IPS-18c (cell line): ENCODE data around the gene TSNAXIP1.
A peak's percentile ranks its signal among the peaks of the same experiment; 100 is the strongest.

Experiments used
- H3K4me3 ChIP-seq: 2 replicates; pipeline ENCODE4 v1.7.0; 2013; ENCODE audit warnings: low read depth, mild to moderate bottlenecking, low read length, moderate library complexity; ENCODE audit not compliant: insufficient read depth
- H3K9me3 ChIP-seq: one replicate; pipeline ENCODE4 v1.6.1; 2013; ENCODE audit warnings: mild to moderate bottlenecking, low read length, moderate library complexity; ENCODE audit not compliant: control insufficient read depth, insufficient read depth

The TSNAXIP1 gene

DNA sequence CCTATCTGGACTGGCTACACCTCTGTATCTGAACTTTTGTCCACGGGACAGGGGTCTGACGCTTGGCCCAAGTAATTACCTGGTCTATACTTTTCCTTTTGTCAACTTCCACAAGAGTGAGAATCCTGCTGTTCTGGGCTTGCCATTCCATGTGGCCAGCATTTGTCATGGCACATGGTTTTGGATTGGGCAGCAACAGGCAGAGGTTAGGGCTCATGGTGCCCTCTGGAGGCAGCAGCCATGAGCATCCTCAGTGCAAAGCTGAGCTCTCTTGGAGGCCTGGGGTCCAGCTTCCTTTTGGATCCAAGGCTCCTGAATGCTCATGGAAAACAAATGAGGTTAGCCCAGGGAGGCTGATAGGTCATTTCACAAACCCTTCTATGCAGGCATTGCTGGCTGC lies 58.6 kb downstream of the TSNAXIP1 start:
- H3K9me3 ChIP-seq, result no peaks in the 10 kb centered on the region
- no peak overlapping the region for H3K4me3 ChIP-seq

DNA sequence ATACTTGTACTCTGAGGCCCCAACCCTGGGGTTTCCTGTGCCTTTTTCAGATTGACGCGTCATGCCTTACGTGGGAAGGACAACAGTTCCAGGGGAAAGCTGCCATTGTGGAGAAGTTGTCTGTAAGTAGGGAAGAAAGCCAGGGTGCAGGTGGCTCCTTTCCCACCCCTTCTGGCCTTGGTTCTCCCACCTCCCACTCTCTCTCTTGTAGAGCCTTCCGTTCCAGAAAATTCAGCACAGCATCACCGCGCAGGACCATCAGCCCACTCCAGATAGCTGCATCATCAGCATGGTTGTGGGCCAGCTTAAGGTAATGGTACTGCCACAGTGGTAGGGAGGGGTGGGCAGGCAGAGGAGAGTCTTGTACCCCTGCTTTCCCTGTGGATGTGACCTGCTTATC lies 61.6 kb downstream of the TSNAXIP1 start:
- no peak overlapping the region for H3K4me3 ChIP-seq
- no peaks in the 10 kb centered on the region for H3K9me3 ChIP-seq

DNA sequence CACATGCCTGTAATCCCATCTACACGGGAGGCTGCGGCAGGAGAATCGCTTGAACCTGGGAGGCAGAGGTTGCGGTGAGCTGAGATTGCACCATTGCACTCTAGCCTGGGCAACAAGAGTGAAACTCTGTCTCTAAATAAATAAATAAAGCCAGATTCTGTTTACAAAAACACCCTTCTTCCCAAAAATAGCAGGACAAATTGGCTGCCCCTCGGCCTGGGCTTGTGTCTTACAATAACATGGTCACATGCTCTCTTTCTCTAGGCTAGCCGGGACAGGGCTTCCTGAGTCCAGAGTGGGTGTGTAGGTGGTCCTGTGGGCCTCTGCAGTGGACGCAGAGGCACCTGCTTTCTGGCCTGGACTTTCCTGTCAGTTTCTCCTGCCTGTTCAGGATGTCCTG lies 63.0 kb downstream of the TSNAXIP1 start:
- no peak overlapping the region for H3K4me3 ChIP-seq
- H3K9me3 ChIP-seq, result no peaks in the 10 kb centered on the region

DNA sequence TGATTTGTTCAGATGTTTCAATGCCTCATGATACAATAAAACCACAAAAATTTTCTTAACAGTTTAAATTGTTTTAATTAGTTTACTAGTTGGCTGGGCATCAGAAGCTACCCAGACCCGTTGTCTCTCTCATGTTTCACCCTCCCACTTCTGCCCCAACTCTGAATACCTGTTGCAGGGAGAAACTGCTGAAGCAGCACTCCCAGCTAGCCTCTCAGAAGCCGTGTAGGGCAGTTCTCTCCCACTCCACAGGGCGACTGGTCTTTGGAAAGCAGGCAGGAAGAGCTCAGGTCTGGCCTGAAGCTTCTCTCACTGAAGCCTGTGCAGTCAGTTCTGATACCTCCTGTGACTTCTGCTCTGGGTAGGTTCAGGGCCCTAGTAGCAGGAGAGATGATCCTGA lies 64.6 kb downstream of the TSNAXIP1 start:
- H3K9me3 ChIP-seq, result no peaks in the 10 kb centered on the region
- H3K4me3 ChIP-seq, result no peak overlapping the region

DNA sequence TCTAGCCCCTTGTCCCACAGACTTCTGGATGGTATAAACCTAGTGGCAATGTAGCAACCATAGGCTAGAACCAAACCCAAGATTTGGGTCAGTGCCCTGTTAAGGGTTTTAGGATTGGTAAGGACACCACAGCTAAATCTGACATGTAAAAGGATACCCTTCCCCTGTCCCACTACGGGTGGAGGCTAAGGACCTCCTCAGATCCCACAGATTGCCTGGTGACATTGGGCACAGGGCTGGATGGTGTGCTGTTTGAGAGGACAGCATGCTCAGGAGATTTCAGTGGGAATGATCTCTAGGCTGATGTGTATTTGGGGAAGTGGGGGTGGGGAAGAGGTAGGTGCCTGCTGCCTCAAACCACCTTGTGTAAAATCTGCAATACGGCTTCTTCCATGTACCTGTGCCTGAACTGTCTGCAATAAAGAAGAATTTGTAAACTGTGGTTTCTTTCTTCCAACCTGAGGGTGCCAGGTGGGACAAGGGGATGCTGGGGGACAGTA lies 65.5 kb downstream of the TSNAXIP1 start:
- H3K9me3 ChIP-seq, result no peaks in the 10 kb centered on the region
- H3K4me3 ChIP-seq, result 0 out of 2 replicates have a peak overlapping the region, but pooled peaks have one; percentile 91

DNA sequence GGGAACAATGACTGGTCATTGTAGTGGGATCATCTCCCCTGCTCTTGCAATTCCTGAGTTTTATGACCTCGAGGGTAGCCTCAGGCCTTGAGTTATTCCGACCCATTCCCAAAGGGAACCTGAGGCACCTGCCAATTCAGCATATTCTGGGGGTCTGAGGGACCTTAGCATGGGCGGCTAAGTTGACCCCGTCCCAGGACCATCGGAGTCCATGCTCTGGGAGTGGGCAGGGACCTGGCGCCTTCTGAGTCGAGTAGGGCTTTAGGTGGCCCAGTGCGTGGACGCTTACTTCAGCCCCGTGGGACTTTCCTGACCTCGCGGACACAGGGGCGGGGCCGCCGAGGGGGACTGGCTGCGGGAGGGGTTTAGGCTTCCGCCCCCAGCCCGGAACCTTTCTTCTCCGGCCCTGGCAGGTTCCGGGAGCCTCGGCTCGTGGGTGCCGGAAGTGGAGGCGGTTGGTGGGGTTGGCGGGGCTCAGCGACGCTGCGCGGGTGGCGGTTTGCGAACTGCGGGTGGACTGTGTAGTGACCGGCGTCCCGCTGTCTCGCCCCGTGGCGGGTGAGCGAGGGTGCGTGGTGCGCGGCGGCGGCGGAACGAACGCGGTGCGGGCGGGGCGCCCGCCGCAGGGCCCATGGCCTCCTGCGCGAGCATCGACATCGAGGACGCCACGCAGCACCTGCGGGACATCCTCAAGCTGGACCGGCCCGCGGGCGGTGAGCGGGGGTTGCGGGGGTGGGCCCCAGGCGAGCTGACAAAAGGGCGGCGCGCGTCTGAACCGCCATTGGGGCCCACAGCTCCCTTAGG lies 66.1 kb downstream of the TSNAXIP1 start, which contains the start of gene EDC4:
TSS of gene EDC4 (plus strand) at position 422 of the 804 bp plus-strand sequence. CDS start at position 632, 210 bp downstream.
- Histone ChIP-seq H3K4me3 (peak within 1 kb of the TSS; percentile 91), H3K9me3 (no peaks in the 10 kb centered on the region)

DNA sequence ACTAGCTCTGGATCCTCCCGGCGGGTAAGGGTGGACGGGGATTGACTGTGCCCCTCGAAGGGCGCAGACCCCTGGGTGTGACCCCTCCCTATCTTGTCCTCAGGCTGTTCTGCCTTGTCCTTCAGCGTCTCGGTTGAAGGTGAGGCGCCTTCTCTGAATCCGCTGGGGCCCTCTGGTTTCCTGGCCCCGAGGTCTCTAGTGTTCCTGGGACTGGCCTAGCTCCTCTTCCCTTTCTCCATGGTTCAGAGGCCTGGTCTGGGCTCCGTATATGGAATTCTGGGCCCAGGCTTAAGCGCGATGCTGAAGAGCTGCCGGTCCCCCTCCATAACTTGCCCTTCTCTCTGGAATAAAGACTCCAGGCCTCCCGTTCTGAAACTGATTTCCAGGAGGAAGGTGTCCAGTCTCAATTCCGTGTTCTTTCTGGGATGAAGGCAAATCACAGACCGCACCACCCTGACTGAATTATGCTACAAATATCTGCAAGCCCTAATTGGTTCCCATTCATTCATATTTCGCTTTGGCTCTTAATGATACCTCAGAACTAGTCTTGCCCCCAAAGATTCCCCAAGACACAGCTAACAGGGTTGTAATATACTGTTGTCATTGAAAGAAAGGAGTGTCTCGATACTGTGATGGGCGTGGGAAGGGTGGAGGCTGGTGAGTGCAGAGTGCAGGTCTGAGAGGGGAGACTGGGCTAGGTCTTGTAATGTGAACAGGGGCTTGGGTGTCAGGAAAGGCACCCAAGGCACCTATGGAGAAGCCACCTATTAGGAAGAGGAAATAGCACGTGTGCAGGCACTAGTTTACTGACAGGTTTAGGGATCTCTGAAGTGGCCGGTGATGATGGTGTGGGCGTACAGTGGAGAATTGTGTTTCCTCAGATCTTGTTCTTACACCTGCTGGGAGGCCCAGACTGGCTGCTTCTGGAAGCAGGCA lies 67.0 kb downstream of the TSNAXIP1 start:
- no peaks in the 10 kb centered on the region for H3K9me3 ChIP-seq
- peak overlapping the region; percentile 91 for H3K4me3 ChIP-seq

DNA sequence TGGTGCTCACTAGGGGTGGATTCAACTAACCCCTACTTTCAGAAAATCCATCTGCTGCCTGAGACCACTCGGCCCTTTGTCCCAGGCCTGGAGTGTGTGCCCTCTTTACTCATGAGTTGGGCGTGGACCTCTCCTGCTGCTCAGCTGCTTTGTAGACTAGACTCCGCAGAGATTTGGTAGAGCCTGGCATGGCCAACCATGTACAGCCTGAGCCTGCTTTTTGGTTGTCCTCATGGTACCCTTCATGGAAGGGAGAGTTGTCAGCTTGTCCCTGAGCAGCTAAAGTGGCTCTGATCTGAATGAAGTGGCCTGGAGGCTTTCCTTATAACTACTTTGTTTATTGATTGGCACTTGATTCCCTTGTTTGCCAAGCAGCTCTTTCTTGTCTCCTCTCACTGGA lies 67.7 kb downstream of the TSNAXIP1 start:
- peak overlapping the region; percentile 91; the same call in 1 of the 2 replicates for H3K4me3 ChIP-seq
- no peaks in the 10 kb centered on the region for H3K9me3 ChIP-seq

DNA sequence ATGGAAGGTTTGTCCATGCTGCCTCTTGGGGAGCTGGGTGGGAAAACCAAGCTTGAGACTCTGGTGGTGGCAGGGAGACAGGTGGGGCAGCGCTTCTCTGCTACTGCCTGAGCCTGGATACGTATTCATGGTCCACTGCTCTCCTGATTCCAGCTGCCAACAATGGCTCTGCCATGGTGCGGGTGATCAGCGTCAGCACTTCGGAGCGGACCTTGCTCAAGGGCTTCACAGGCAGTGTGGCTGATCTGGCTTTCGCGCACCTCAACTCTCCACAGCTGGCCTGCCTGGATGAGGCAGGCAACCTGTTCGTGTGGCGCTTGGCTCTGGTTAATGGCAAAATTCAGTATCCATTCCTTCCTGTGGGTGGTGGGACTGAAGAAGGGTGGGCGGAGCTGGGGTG lies 70.4 kb downstream of the TSNAXIP1 start:
- no peaks in the 10 kb centered on the region for H3K9me3 ChIP-seq
- no peak overlapping the region for H3K4me3 ChIP-seq
